CD4-positive, alpha-beta T cell treated with Interleukin-17A for 1 hour (primary cell): ENCODE results near the gene KLF6.
A peak's percentile ranks its signal among the peaks of the same experiment; 100 is the strongest.

Experiments
- DNase-seq: peaks from one replicate; pipeline ENCODE4 v3.0.0-alpha.2; 2020

Gene KLF6

GRCh38 chr10:3786295-3787015 lies 1.4 kb upstream of the KLF6 start:
- DNase-seq = peak; percentile 77

- DNase-seq = peak; percentile 74
These were observed 852 bp upstream of the KLF6 start for GRCh38 chr10:3785851-3786271.

- peak; percentile 100 for DNase-seq
These were observed 342 bp upstream of the KLF6 start for GRCh38 chr10:3785251-3785850.

- peak; percentile 73 for DNase-seq
These were observed 1.2 kb downstream of the KLF6 start for GRCh38 chr10:3783682-3784432.

- peak; percentile 83 for DNase-seq
These were observed 1.7 kb downstream of the KLF6 start for GRCh38 chr10:3783316-3783681.

GRCh38 chr10:3782451-3783315 lies 2.3 kb downstream of the KLF6 start:
- peak; percentile 91 for DNase-seq

GRCh38 chr10:3782146-3782450 lies 2.9 kb downstream of the KLF6 start:
- peak; percentile 83 for DNase-seq

GRCh38 chr10:3781468-3782145 lies 3.4 kb downstream of the KLF6 start:
- peak; percentile 79 for DNase-seq

GRCh38 chr10:3780771-3781467 lies 4.1 kb downstream of the KLF6 start:
- peak; percentile 65 for DNase-seq

- DNase-seq = peak; percentile 67
These were observed 4.8 kb downstream of the KLF6 start for GRCh38 chr10:3780021-3780770.

- DNase-seq = peak; percentile 66
These were observed 5.8 kb downstream of the KLF6 start for GRCh38 chr10:3779158-3779741.

- DNase-seq = peak; percentile 51
These were observed 6.3 kb downstream of the KLF6 start for GRCh38 chr10:3778692-3779157.

GRCh38 chr10:3777981-3778691 lies 6.9 kb downstream of the KLF6 start:
- DNase-seq = peak; percentile 56

GRCh38 chr10:3776796-3777571 lies 8.0 kb downstream of the KLF6 start:
- peak; percentile 84 for DNase-seq

GRCh38 chr10:3775696-3776551 lies 9.1 kb downstream of the KLF6 start:
- peak; percentile 74 for DNase-seq

- DNase-seq = peak; percentile 74
These were observed 10.0 kb downstream of the KLF6 start for GRCh38 chr10:3774814-3775695.
